Subcutaneous adipose tissue (tissue), 4 donors: Measurements from ENCODE around the gene RIMS3. TPM values are rescaled to one million over a fixed set of nuclear protein-coding genes. Genes with fewer than 3 reads are reported as not detected.

ENCODE experiments used
- CTCF ChIP-seq: fragments of 450-650 bp; IDR thresholded peaks from one replicate; pipeline ENCODE4 v1.5.1; 2016; ENCODE audit warnings: low read depth, mild to moderate bottlenecking, control low read depth, antibody characterized with exemption, moderate library complexity
- total RNA-seq, 4 donors: library from RNA; depleted of rRNA; stranded (reverse); fragments of >200 nt; gene quantifications; one replicate each; pipeline ENCODE4 v1.1.0, GENCODE V29; 2016

RIMS3 gene
- total RNA-seq, 4 donors from 2014 or later, result 0.33 to 2.7 (median 2.2) TPM

GRCh38 chr1:40689737-40690136, 24.3 kb upstream of the RIMS3 start:
- no peak for TF ChIP-seq CTCF

- no peak for TF ChIP-seq CTCF
Measured at GRCh38 chr1:40687661-40688060, 22.2 kb upstream of the RIMS3 start.

GRCh38 chr1:40687059-40687458, 21.6 kb upstream of the RIMS3 start:
- TF ChIP-seq CTCF, result no peak

GRCh38 chr1:40684669-40685068, 19.2 kb upstream of the RIMS3 start:
- TF ChIP-seq CTCF, result no peak

- no peak for TF ChIP-seq CTCF
Measured at GRCh38 chr1:40679165-40679953, 13.9 kb upstream of the RIMS3 start.

- TF ChIP-seq CTCF, result no peak
Measured at GRCh38 chr1:40676501-40676900, 11.0 kb upstream of the RIMS3 start.

- no peak for TF ChIP-seq CTCF
Measured at GRCh38 chr1:40673452-40673851, 8.0 kb upstream of the RIMS3 start.
